Ovary (tissue), 3 donors: ENCODE measurements around the gene DENND1A.

ENCODE experiments used
- EP300 ChIP-seq: sonication (generic); formaldehyde crosslinking; IDR thresholded peaks from one replicate; pipeline ENCODE4 v1.6.1; 2017; ENCODE audit warnings: antibody characterized with exemption
- POLR2A ChIP-seq: fragments of 450-650 bp; IDR thresholded peaks from one replicate; pipeline ENCODE4 v1.6.1; 2017; ENCODE audit warnings: antibody characterized with exemption, mild to moderate bottlenecking, moderate library complexity
- TF ChIP-seq, protein P1 (sequence below), 3 donors: fragments of 450-650 bp in 2 of 3; fragments of 200-600 bp in 1 of 3; IDR thresholded peaks; one replicate each; pipeline versions ENCODE4 v1.5.1 to v1.8.0; 2016 to 2022; ENCODE audit warnings: antibody characterized with exemption in 3 of 3, mild to moderate bottlenecking in 1 of 3
- donor health status: DM: no; HTN: no; CAD: no.

DNA sequence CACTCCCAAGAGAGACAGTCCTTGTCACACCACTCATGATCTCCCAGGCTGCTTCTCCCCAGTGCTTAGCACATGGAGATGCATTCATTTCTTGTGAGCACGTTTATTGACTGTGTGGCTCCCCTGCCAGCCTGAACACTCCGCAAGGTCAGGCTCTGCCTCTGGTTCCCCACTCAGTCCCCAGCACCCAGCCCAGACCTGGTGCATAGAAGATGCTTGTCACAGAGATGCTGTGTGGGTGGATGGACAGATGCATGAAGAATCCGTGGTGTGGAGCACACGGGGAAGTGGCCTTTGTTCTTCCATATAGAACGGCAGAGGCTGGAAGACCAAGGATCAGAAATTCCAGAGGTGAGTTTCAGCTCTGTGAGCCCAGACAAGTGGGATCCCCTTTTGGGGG lies 587.7 kb downstream of the DENND1A start:
- no peak for TF ChIP-seq POLR2A
- TF ChIP-seq, protein P1, sequence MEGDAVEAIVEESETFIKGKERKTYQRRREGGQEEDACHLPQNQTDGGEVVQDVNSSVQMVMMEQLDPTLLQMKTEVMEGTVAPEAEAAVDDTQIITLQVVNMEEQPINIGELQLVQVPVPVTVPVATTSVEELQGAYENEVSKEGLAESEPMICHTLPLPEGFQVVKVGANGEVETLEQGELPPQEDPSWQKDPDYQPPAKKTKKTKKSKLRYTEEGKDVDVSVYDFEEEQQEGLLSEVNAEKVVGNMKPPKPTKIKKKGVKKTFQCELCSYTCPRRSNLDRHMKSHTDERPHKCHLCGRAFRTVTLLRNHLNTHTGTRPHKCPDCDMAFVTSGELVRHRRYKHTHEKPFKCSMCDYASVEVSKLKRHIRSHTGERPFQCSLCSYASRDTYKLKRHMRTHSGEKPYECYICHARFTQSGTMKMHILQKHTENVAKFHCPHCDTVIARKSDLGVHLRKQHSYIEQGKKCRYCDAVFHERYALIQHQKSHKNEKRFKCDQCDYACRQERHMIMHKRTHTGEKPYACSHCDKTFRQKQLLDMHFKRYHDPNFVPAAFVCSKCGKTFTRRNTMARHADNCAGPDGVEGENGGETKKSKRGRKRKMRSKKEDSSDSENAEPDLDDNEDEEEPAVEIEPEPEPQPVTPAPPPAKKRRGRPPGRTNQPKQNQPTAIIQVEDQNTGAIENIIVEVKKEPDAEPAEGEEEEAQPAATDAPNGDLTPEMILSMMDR (IDR thresholded peaks at IDR 0.05), result no peak
- TF ChIP-seq EP300, result no peak
